Neural cell (in vitro differentiated cells): ENCODE results near the gene TCF23. TPM values are rescaled to one million over a fixed set of nuclear protein-coding genes. Genes with fewer than 3 reads are reported as not detected.

Experiments
- H2AFZ ChIP-seq: fragments of 200-600, 300-800 bp; sonication (generic), shearing (Covaris generic); 2 replicates; pipeline ENCODE4 v1.6.0; 2014; ENCODE audit warnings: low read depth, mild to moderate bottlenecking, antibody characterized with exemption, low read length, moderate library complexity
- H3F3A ChIP-seq: fragments of 200-600 bp; shearing (Covaris generic); 2 replicates; pipeline ENCODE4 v1.6.1; 2016; ENCODE audit warnings: mild to moderate bottlenecking, moderate library complexity, mixed read lengths, antibody characterized with exemption, low read length; ENCODE audit not compliant: insufficient read depth, poor library complexity, severe bottlenecking
- H3K27ac ChIP-seq: fragments of 200-600, 300-800 bp; sonication (generic), shearing (Covaris generic); 2 replicates; pipeline ENCODE4 v1.5.1; 2014; ENCODE audit warnings: mild to moderate bottlenecking, low read length, moderate library complexity
- H3K27me3 ChIP-seq: fragments of 300-800, 200-600 bp; sonication (generic), shearing (Covaris generic); 2 replicates; pipeline ENCODE4 v1.6.0; 2014; ENCODE audit warnings: mild to moderate bottlenecking, low read depth, low read length, moderate library complexity; ENCODE audit not compliant: insufficient read depth
- H3K36me3 ChIP-seq: fragments of 300-800, 200-600 bp; sonication (generic), shearing (Covaris generic); 2 replicates; pipeline ENCODE4 v1.5.1; 2014; ENCODE audit warnings: mild to moderate bottlenecking, antibody characterized with exemption, low read length, moderate library complexity; ENCODE audit not compliant: insufficient read depth
- H3K4me2 ChIP-seq: fragments of 300-800, 200-600 bp; sonication (generic), shearing (Covaris generic); 2 replicates; pipeline ENCODE4 v1.6.0; 2014; ENCODE audit warnings: mild to moderate bottlenecking, low read length
- H3K4me3 ChIP-seq: fragments of 300-800, 200-600 bp; sonication (generic), shearing (Covaris generic); 2 replicates; pipeline ENCODE4 v1.5.1; 2014; ENCODE audit warnings: mild to moderate bottlenecking, low read length, moderate library complexity
- H3K79me2 ChIP-seq: fragments of 200-600 bp; shearing (Covaris generic); replicated peaks from 2 replicates; pipeline ENCODE4 v1.6.0; 2014; ENCODE audit warnings: mild to moderate bottlenecking, low read length, moderate library complexity; ENCODE audit not compliant: insufficient read depth
- H3K9ac ChIP-seq: fragments of 300-800, 200-600 bp; sonication (generic), shearing (Covaris generic); 2 replicates; pipeline ENCODE4 v1.6.1; 2016; ENCODE audit warnings: mild to moderate bottlenecking, low read length, mixed read lengths
- H3K9me2 ChIP-seq: fragments of 200-600 bp; shearing (Covaris generic); 2 replicates; pipeline ENCODE4 v1.6.1; 2016; ENCODE audit warnings: mild to moderate bottlenecking, low read length, mixed read lengths; ENCODE audit not compliant: insufficient read depth
- H3K9me3 ChIP-seq: fragments of 200-600, 300-800 bp; sonication (generic), shearing (Covaris generic); 2 replicates; pipeline ENCODE4 v1.6.1; 2016; ENCODE audit warnings: mild to moderate bottlenecking, mixed run types, low read length, moderate library complexity, mixed read lengths
- H4K20me1 ChIP-seq: fragments of 200-600 bp; shearing (Covaris generic); 2 replicates; pipeline ENCODE4 v1.6.1; 2016; ENCODE audit warnings: mild to moderate bottlenecking, mixed run types; ENCODE audit not compliant: insufficient read depth
- CTCF ChIP-seq: fragments of 450-650 bp; IDR thresholded peaks from 2 replicates; pipeline ENCODE4 v1.5.1; 2014; ENCODE audit warnings: antibody characterized with exemption, mild to moderate bottlenecking, moderate library complexity; ENCODE audit not compliant: poor library complexity, severe bottlenecking
- EP300 ChIP-seq: fragments of 450-650 bp; conservative IDR thresholded peaks from 2 replicates; pipeline ENCODE4 v1.6.1; 2014; ENCODE audit warnings: antibody characterized with exemption, mild to moderate bottlenecking, moderate library complexity; ENCODE audit not compliant: poor library complexity, severe bottlenecking
- EZH2 ChIP-seq: fragments of 200-600, 300-800 bp; shearing (Covaris generic), sonication (generic); IDR thresholded peaks from 2 replicates; pipeline ENCODE4 v1.6.1; 2014; ENCODE audit warnings: antibody characterized with exemption, low read length, borderline replicate concordance, mild to moderate bottlenecking; ENCODE audit not compliant: insufficient read depth, poor library complexity, severe bottlenecking
- MXI1 ChIP-seq: fragments of 450-650 bp; conservative IDR thresholded peaks from 2 replicates; pipeline ENCODE4 v1.6.1; 2014; ENCODE audit warnings: antibody characterized with exemption, mild to moderate bottlenecking; ENCODE audit not compliant: poor library complexity, severe bottlenecking
- POLR2AphosphoS5 ChIP-seq: IDR thresholded peaks from 2 replicates; pipeline ENCODE4 v1.6.1; 2012
- RAD21 ChIP-seq: fragments of 450-650 bp; conservative IDR thresholded peaks from 2 replicates; pipeline ENCODE4 v1.6.1; 2014; ENCODE audit warnings: antibody characterized with exemption, mild to moderate bottlenecking, moderate library complexity
- REST ChIP-seq: IDR thresholded peaks from 2 replicates; pipeline ENCODE4 v1.6.1; 2012; ENCODE audit warnings: borderline replicate concordance
- SMC3 ChIP-seq: fragments of 450-650 bp; conservative IDR thresholded peaks from 2 replicates; pipeline ENCODE4 v1.6.1; 2014; ENCODE audit warnings: antibody characterized with exemption, mild to moderate bottlenecking, moderate library complexity; ENCODE audit not compliant: poor library complexity
- TAF1 ChIP-seq: IDR thresholded peaks from 2 replicates; pipeline ENCODE4 v1.6.1; 2012; ENCODE audit warnings: low read depth
- polyA plus RNA-seq: library from polyadenylated mRNA; depleted of rRNA; stranded (reverse); fragments of >200 nt; gene quantifications from 2 replicates; pipeline ENCODE4 v1.2.3, GENCODE V29; 2014

Gene TCF23
- polyA plus RNA-seq, 1 donor from 2014 or later: not detected

- no peaks in the 10 kb centered on the region for H3K9me2 ChIP-seq
- H2AFZ ChIP-seq: peak within 1 kb of the TSS; percentile 65
These were observed 14.7 kb upstream of the TCF23 start, which contains the start of gene PREB for GRCh38 chr2:27133905-27134780. PREB (minus strand) TSS chr2:27134636; CDS start chr2:27134421, 215 bp downstream.

More at GRCh38 chr2:27133905-27134780, 14.7 kb upstream of the TCF23 start, which contains the start of gene PREB:
- peak within 1 kb of the TSS; percentile 77 for H3K27ac ChIP-seq
- no peaks in the 10 kb centered on the region for H4K20me1 ChIP-seq
- no peaks in the 10 kb centered on the region for H3K36me3 ChIP-seq
- H3K9me3 ChIP-seq: no peaks in the 10 kb centered on the region
- H3F3A ChIP-seq: no peaks in the 10 kb centered on the region
- peak within 1 kb of the TSS; percentile 86 for H3K9ac ChIP-seq
- TF ChIP-seq CTCF (peak; percentile 30), SMC3 (peak; percentile 26), RAD21 (no peak), EZH2 (no peak), REST (peak; percentile 38), EP300 (peak; percentile 37), TAF1 (peak; percentile 36), MXI1 (peak; percentile 79), POLR2AphosphoS5 (peak; percentile 98)
- no peaks in the 10 kb centered on the region for H3K27me3 ChIP-seq
- peaks cover 4% of the 10 kb centered on the region for H3K79me2 ChIP-seq
- H3K4me2 ChIP-seq: peak within 1 kb of the TSS; percentile 84
- H3K4me3 ChIP-seq: peak within 1 kb of the TSS; percentile 100
